Activated CD4-positive, alpha-beta T cell treated with anti-CD3 and anti-CD28 coated beads, Interleukin-2, amount 50 U/mL, for 1 hour (primary cell): ENCODE results near the gene LRRC8B.

Experiments used
- DNase-seq: peaks from one replicate; pipeline ENCODE4 v3.0.0-alpha.2; 2020

The LRRC8B gene

DNA sequence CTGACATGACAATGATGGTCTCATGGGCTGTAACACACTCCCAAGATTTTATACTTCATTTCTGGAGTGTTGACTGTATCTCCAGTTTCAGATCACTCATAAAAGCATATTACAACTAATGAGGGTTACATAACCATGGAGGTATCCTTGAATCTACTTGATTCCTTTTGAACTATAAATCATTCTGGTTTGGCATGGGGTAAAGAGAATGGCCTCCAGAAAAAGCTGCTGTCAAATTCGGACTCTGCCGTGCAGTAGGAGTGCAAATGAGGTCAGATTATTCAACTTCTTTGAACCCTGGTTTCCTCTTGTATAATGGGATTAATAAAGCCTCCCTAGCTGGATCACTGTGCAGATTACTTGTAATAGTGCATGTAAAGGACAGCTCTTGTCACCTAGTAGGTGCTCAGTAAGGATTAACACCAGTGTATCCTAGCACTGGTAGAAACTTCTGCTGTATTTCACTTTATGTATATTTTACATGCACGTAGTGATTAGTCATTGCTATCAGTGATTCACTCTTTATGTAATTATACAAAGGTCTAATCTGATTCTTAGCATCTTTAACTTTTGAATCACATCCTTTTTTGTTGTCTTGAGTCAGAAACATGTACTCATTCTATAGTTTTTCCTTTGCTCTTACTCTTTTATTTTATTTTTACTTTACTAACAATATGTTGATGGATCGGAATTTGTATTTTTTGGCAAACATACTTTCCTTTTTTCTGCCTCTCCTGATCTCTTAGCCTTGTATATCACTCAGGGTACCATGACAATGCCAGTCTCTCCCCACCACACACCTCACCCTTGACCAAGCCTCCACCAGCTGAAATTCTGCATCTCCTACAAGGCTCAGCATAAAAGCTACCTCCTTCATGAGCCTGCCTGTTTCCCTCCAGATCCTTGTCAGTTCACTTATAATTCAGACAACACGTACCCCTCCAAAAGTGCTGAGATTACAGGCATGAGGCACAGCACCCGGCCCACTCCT is 111.5 kb downstream of the LRRC8B start:
- DNase-seq, result no peak

DNA sequence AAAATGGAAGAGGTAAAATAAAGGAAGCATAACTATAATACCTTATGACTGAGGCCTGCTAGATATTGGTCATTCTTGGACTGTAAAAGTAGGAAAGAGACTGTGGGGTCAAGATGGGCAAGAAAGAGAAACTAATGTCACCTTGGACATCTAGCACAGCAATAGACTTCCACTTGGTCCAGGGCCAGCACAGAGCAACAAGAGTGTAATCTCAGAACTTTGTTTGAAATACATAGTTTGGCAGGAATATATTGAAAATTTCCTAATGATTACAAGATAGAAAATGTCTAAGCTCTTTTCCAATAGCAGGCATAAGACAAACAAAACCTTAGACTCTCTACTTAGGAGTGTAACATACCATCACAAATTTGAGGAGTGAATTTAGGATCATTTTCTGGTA is 112.9 kb downstream of the LRRC8B start:
- DNase-seq, result no peak

DNA sequence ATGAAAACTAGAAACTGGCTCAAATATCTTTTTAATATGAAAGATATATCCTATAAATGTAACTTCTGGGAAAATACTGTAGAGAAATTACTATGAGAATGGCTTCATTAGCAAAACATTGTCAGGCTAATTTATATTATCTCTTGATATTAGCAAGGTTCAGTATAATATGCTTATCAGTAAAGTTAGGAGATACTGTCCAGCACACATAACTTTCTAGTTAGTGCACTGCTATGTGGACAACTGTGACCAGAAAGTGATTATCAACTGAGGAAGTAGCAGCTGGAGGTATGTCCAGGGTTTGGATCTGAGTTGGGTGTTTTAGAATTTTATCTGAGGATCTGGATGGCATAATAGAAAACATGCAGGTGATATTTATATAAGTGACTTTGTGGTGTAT is 115.8 kb downstream of the LRRC8B start:
- no peak for DNase-seq

DNA sequence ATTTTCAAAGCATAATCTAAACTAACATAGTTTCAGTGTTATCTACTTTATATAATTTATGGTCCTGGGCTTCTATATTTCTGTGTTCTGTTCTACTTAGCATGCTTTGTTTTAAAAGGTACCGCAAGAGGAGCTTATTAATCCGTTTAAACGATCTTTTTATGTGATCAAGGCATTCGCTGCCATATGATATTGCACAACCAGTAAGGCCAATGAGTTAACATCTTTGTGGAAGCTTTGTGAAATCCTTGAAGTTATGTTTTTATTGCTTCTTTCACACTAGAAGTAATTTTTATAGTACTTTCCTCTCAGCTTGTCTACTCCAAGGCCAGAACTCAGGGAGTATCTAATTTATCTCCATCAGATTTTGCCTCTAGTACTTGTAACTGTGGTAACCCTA is 117.2 kb downstream of the LRRC8B start:
- DNase-seq, result no peak

DNA sequence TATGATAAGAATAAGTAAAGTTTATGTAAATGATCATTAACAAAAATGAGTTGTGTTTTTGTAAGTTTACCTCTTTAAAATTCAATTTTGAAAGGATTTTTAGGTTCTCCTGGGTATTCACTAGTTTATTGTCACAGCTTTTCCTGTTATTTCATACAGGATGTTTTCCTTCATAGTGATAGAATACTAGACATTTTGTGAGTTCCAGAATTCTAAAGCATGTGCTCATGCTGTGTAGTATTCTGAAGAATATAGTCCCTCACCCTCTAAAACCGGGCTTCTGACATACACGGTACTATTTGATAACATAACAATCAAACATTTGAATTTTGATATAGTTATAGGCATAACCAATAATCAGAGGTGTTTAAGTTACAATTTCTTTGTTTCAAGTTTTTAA is 118.9 kb downstream of the LRRC8B start:
- DNase-seq, result no peak

DNA sequence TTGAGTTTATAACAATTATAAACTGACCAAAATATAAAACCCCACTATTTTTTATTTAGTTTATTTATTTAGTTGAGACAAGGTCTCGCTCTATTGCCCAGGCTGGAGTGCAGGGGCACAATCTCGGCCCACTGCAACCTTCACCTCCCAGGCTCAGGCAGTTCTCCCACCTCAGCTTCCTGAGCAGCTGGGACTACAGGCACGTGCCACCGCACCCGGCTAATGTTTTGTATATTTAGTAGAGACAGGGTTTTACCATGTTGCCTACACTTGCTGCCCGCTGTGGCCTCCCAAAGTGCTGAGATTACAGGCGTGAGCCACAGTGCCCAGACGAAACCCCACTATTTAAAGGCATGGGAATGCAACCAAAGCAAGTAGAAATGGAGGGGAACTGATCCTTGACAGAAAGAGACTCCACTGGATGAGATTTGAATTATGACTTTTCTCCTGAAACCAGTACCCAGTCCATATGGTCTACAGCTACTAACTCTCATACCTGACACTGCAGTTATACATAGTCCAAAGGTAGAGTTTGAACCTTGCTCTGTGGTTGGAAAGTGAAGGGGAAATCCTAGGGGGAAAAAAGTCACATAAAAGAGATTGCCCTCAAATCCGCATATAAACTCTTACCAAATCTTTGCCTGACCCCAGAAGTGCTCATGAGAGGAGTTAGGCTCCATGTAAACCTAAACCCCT is 119.6 kb downstream of the LRRC8B start:
- DNase-seq, result no peak

DNA sequence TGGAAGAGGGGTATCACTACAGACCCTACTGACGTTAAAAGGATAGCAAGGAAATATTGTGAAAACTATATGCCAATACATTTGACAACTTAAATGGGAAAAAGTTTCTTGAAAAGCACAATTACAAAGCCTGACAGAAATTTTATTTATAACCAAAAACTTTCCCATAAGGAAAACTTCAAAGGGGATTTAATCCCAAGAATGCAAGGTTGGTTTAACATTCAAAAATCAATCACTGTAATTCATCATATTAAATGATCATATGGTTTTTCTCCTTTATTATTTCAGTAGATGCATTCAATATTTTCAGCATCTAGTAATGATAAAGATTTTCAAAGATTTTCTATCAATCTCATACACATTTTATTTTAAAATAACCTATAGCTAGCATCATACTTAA is 121.6 kb downstream of the LRRC8B start:
- DNase-seq, result no peak
